ENCODE results near the gene NKX2-2.
"Not testable (repeated sequence)": the region's sequence is repeated elsewhere in the genome, so short reads cannot be mapped to it uniquely, and the experiment has no call there.

NKX2-2 gene

DNA sequence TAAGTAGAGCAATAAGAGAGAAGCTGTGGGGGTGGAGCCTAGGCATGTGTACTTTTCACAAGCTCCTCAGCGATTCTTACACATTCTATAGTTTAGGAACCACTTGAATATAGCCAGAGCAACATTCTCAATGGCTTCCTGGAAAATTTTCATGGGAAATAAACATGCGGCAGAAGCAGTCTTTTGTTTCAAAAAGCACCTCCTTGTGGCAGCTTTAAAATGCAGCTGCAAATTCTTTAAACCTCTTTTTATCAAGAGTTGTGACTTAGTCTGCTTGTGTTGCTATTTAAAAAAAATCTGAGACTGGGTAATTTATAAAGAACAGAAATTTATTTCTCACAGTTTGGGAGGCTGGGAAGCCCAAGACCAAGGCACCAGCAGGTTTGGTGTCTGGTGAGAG, 23.8 kb downstream of the NKX2-2 start:
- Histone ChIP-seq H3K36me3 (ENCODE audit: control insufficient read depth, insufficient read depth, low read length) (no peaks in the 10 kb centered on the region), H3K27me3 (ENCODE audit: control insufficient read depth, insufficient read depth, low read length) (peaks cover 2% of the 10 kb centered on the region; the same call in 1 of the 2 replicates), H3K9me3 (ENCODE audit: control insufficient read depth, insufficient read depth, low read depth, low read length) (no peaks in the 10 kb centered on the region), H3K27ac (ENCODE audit: low read depth, low read length) (no peak overlapping the region), H3K9ac (ENCODE audit: low read length) (no peak overlapping the region), H3K4me1 (ENCODE audit: control insufficient read depth, insufficient read depth, low read length) (0 out of 2 replicates have a peak, but pooled peaks cover 3% of the 10 kb centered on the region), H3K4me3 (ENCODE audit: low read depth, low read length) (no peak overlapping the region)

DNA sequence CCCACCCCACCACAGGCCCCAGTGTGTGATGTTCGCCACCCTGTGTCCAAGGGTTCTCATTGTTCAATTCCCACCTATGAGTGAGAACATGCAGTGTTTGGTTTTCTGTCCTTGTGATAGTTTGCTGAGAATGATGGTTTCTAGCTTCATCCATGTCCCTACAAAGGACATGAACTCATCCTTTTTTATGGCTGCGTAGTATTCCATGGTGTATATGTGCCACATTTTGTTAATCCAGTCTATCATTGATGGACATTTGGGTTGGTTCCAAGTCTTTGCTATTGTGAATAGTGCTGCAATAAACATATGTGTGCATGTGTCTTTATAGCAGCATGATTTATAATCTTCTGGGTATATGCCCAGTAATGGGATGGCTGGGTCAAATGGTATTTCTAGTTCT, 33.7 kb downstream of the NKX2-2 start:
- H3K27me3 ChIP-seq (ENCODE audit: control insufficient read depth, insufficient read depth, low read length); H3K9ac ChIP-seq (ENCODE audit: low read length); H3K4me1 ChIP-seq (ENCODE audit: control insufficient read depth, insufficient read depth, low read length); H3K9me3 ChIP-seq (ENCODE audit: control insufficient read depth, insufficient read depth, low read depth, low read length); H3K36me3 ChIP-seq (ENCODE audit: control insufficient read depth, insufficient read depth, low read length); H3K27ac ChIP-seq (ENCODE audit: low read depth, low read length); H3K4me3 ChIP-seq (ENCODE audit: low read depth, low read length): not testable (repeated sequence)

GRCh38 chr20:21465799-21466198, 48.1 kb downstream of the NKX2-2 start:
- Histone ChIP-seq H3K4me1 (ENCODE audit: control insufficient read depth, insufficient read depth, low read length) (no peaks in the 10 kb centered on the region), H3K9ac (ENCODE audit: low read length) (no peak overlapping the region), H3K36me3 (ENCODE audit: control insufficient read depth, insufficient read depth, low read length) (no peaks in the 10 kb centered on the region), H3K27me3 (ENCODE audit: control insufficient read depth, insufficient read depth, low read length) (peaks cover 5% of the 10 kb centered on the region; the same call in 1 of the 2 replicates), H3K9me3 (ENCODE audit: control insufficient read depth, insufficient read depth, low read depth, low read length) (no peaks in the 10 kb centered on the region), H3K27ac (ENCODE audit: low read depth, low read length) (no peak overlapping the region), H3K4me3 (ENCODE audit: low read depth, low read length) (no peak overlapping the region)

GRCh38 chr20:21464916-21465315, 48.9 kb downstream of the NKX2-2 start:
- Histone ChIP-seq H3K9ac (ENCODE audit: low read length) (no peak overlapping the region), H3K4me3 (ENCODE audit: low read depth, low read length) (no peak overlapping the region), H3K36me3 (ENCODE audit: control insufficient read depth, insufficient read depth, low read length) (no peaks in the 10 kb centered on the region), H3K27ac (ENCODE audit: low read depth, low read length) (no peak overlapping the region), H3K27me3 (ENCODE audit: control insufficient read depth, insufficient read depth, low read length) (peaks cover 3% of the 10 kb centered on the region; the same call in 1 of the 2 replicates), H3K9me3 (ENCODE audit: control insufficient read depth, insufficient read depth, low read depth, low read length) (no peaks in the 10 kb centered on the region), H3K4me1 (ENCODE audit: control insufficient read depth, insufficient read depth, low read length) (no peaks in the 10 kb centered on the region)
